Bronchus fibroblast of lung (primary cell): ENCODE measurements around the gene DNAJA3. TPM values are rescaled to one million over a fixed set of nuclear protein-coding genes. Genes with fewer than 3 reads are reported as not detected.

Experiments used
- total RNA-seq: library from RNA; depleted of rRNA; stranded (reverse); fragments of >200 nt; gene quantifications from 2 replicates; pipeline ENCODE4 v1.2.3, GENCODE V29; 2015

DNAJA3 gene
- 51.4 and 52.9 TPM in 2 replicates for total RNA-seq

DNA sequence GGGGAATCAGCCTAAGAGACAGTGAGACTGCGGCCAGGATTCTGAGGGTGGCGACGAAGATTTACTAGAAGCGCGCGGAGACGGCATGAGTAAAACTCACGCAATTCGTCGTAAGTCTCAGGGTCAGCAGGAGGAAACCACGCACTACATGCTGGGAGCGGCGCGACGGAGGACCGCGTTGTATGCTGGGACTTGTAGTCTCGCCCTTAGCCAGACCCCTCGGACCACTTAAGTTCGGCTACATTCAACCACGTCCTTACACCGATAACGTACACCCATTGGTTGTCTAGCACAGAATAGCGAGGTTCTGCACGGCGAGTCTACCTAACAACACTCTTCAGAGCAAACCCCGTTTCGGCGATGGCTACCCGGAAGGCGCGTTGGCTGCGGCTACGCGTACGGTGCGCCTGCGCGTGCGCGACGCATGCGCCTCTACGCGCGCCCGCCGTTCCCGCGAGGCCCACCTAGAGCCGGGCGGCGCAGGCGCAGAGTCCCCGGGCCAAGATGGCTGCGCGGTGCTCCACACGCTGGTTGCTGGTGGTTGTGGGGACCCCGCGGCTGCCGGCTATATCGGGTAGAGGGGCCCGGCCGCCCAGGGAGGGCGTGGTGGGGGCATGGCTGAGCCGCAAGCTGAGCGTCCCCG is at the start of gene DNAJA3:
DNAJA3 (plus strand) TSS at position 491 of the 643 bp plus-strand sequence; CDS start at position 505, 14 bp downstream.

DNA sequence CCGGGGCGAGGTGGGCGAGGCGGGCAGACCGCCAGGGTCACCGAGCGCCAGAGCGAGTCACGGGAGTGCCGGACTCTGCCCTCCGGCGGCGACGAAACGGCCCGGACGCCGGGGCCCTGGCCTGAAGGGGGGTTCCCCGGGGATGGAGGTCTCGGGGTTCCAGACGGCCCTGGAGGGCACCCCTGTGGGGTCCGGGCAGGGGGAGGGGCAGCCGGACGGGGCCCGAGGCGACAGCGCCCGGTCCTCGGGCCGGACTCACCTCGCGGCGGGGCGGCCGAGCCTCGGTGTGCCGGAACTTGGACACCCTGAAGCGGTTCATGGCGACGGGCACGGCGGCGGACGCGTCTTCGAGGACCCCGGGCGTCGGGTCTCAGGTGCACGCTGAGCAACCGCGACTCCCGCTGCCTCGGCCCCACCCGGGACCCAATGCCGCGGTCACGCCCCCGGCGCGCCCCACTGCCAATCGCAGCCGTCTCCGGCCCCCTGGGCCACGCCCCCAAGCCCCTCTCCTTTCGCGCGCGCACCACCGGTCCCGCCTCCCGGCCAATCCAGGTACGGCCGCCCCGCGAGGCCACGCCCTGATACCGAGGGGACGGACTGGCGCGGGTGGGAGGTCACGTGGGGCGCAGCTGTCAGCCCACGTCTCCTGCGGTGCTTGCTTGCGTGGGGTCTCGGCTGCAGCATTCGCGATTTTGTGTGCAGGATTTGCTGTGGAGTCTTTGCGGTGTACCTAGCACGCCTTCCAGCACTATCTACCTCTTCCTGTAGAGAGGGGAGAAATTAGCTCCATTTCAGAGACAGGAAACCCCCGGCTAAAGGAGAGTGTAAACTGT is 9.3 kb upstream of the DNAJA3 start, which contains the start of gene CORO7:
CORO7 (minus strand) TSS at position 397 of the 833 bp plus-strand sequence; CDS start at position 319, 78 bp downstream.

DNA sequence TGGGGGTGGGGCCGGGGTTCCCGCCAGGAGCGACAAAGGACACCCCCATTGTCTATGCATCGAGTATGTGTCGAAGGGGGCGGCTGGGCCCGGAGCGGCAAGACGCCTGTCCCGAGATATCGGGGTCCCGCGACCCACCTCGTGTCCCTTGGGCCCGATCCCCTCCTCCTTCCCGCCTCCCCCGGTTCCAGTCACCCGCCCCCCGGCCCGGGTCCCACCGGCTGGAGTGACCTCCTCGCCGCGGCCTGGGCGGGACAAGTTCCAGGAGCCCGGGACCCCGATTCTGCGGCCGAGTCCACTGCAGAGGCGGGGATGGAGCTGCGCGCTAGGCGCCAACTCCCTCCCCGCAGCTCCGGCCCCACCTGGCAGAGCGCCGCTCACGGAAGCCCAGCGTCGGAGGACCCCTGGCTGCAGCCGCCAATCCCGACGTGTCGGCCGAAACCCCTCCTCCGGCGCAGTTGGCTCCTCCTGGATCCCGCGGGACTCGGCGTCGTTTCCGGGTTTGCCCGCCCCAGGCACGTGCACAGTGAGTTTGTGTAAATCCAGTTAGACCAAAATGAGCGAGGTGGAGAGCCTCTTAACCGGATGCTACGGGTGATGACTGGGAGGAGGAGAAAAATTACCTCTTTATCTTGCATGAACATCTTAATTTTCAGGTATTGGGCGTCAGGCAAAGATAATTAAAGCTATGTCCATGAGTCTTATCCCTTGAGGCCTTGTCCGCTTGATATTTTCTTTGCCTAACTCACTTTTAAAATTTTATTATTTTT is 48.7 kb downstream of the DNAJA3 start, which contains the start of gene NMRAL1:
NMRAL1 (minus strand) TSS at position 434 of the 770 bp plus-strand sequence. CDS start 493 bp downstream, outside the sequence.

DNA sequence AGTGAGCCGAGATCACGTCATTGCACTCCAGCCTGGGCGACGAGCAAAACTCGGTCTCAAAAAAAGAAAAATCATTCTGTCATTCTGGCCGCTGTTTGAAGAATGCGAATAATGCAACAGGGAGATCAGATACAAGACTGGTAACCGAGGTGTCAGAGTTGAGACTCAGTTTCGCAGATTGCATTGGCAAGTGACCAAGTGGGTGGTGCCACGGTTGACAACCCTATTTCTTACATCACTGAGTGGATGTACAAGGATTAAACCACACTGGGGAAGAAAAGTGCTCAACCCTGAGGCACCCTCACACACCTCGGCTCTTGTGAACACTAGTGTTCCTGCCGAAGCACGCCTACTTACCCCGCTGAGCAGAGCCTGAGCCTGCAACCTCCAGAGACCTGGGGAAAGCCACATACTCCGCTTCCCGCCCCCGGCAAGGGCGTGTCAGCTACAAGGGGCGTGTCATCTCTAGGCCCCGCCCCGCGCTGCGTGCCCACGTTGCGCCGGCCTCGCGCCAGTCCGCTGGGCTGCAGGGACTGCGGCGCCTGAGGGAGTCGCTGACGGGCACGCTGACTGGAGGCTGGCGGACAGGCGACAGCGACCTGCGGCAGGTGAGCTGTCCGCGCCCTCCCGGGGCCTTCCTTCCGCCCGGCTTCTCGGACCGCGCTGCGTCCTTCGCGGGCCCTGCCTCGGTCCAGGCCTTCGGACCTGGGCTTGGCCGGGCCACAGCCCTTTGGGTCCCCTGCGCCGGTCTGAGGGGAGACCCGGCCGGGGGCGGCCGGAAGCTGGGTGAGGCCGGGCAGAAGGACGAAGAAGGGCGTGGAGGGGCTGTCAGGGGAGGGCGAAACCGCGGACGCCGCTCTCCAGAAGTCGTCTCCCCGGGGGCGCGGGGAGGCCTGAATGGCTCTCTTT is 50.5 kb downstream of the DNAJA3 start, which contains the start of gene HMOX2:
HMOX2 (plus strand) TSS at position 519 of the 909 bp plus-strand sequence. CDS start 29,127 bp downstream, outside the sequence.

Other genes starting within 250 kb of the DNAJA3 start
- not detected in 2 replicates for gene SRL, start 183.8 kb upstream of the DNAJA3 start, total RNA-seq
- gene TFAP4, start 152.8 kb upstream of the DNAJA3 start, total RNA-seq: 11.4 and 11.8 TPM in 2 replicates
- gene GLIS2, start 109.8 kb upstream of the DNAJA3 start, total RNA-seq: 3.2 and 3.3 TPM in 2 replicates
- 60.5 and 73.1 TPM in 2 replicates for gene PAM16, start 74.5 kb upstream of the DNAJA3 start, total RNA-seq
- gene VASN, start 54.0 kb upstream of the DNAJA3 start, total RNA-seq: 69.6 and 76.8 TPM in 2 replicates
- 12.1 and 12.8 TPM in 2 replicates for gene CORO7, start 9.3 kb upstream of the DNAJA3 start, total RNA-seq
- 89.6 and 101 TPM in 2 replicates for gene NMRAL1, start 48.8 kb downstream of the DNAJA3 start, total RNA-seq
- gene HMOX2, start 50.5 kb downstream of the DNAJA3 start, total RNA-seq: 54.1 and 60.0 TPM in 2 replicates
- gene CDIP1, start 112.9 kb downstream of the DNAJA3 start, total RNA-seq: 8.0 and 9.9 TPM in 2 replicates
- under 0.01 and 0.17 TPM in 2 replicates for gene C16orf96, start 130.5 kb downstream of the DNAJA3 start, total RNA-seq
- 8.6 and 11.0 TPM in 2 replicates for gene UBALD1, start 189.0 kb downstream of the DNAJA3 start, total RNA-seq
- 26.0 and 28.9 TPM in 2 replicates for gene MGRN1, start 199.0 kb downstream of the DNAJA3 start, total RNA-seq